Gastroesophageal sphincter (tissue), 3 donors: ENCODE measurements around the gene FAM216A.
"Not testable (repeated sequence)": the region's sequence is repeated elsewhere in the genome, so short reads cannot be mapped to it uniquely, and the experiment has no call there.

Experiments
- EP300 ChIP-seq: sonication (generic); formaldehyde crosslinking; IDR thresholded peaks from one replicate; pipeline ENCODE4 v1.6.1; 2017; ENCODE audit warnings: antibody characterized with exemption, mild to moderate bottlenecking
- POLR2A ChIP-seq, 2 donors: fragments of 450-650 bp; IDR thresholded peaks; one replicate each; pipeline ENCODE4 v1.6.1; 2017; ENCODE audit warnings: antibody characterized with exemption in 2 of 2, mild to moderate bottlenecking in 2 of 2, moderate library complexity in 1 of 2
- POLR2AphosphoS5 ChIP-seq: sonication (generic); formaldehyde crosslinking; IDR thresholded peaks from one replicate; pipeline ENCODE4 v1.6.1; 2017; ENCODE audit warnings: antibody characterized with exemption
- TF ChIP-seq, protein P1 (sequence below), 4 experiments: fragments of 200-600 bp in 2 of 4; fragments of 450-650 bp in 2 of 4; sonication (generic) in 1 of 4; IDR thresholded peaks; one replicate each; pipeline ENCODE4 v1.5.1; 2017 to 2019; ENCODE audit warnings: antibody characterized with exemption in 4 of 4, mild to moderate bottlenecking in 2 of 4, moderate library complexity in 2 of 4

DNA sequence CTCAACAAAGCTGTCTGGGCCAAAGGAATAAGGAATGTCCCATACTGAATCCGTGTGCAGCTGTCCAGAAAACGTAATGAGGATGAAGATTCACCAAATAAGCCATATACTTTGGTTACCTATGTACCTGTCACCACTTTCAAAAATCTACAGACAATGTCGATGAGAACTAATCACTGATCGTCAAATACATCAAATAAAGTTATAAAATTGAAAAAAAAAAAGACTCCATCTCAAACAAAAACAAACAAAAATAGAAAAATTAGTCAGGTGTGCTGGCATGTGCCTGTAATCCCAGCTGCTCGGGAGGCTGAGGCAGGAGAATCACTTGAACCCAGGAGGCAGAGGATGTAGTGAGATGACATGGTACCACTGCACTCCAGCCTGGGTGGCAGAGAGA lies 7.5 kb upstream of the FAM216A start:
- TF ChIP-seq, protein P1, sequence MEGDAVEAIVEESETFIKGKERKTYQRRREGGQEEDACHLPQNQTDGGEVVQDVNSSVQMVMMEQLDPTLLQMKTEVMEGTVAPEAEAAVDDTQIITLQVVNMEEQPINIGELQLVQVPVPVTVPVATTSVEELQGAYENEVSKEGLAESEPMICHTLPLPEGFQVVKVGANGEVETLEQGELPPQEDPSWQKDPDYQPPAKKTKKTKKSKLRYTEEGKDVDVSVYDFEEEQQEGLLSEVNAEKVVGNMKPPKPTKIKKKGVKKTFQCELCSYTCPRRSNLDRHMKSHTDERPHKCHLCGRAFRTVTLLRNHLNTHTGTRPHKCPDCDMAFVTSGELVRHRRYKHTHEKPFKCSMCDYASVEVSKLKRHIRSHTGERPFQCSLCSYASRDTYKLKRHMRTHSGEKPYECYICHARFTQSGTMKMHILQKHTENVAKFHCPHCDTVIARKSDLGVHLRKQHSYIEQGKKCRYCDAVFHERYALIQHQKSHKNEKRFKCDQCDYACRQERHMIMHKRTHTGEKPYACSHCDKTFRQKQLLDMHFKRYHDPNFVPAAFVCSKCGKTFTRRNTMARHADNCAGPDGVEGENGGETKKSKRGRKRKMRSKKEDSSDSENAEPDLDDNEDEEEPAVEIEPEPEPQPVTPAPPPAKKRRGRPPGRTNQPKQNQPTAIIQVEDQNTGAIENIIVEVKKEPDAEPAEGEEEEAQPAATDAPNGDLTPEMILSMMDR (IDR thresholded peaks at IDR 0.05): not testable (repeated sequence)
- TF ChIP-seq POLR2AphosphoS5; POLR2A (IDR thresholded peaks at IDR 0.05); EP300: not testable (repeated sequence)
